ENCODE results near the gene CD8B2.

The CD8B2 gene

DNA sequence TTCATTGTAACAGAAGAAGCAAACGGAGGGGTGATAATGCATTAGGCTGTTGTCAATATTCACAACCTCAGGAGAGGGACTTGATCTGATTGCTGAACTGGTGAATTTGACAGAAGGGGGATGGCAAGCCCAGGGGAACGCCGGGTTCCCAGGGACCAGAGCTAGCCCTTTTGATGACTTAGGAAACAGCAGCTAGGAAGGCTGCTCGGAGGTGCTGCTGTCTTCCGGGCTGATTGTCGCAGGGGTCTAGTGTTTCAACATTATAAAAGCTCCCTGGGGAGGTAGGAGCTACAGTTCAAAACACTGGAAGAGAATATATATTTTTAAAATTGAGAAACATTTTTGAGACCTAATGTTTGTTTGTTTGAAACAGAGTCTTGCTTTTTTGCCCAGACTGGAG, 47.3 kb downstream of the CD8B2 start:
- Histone ChIP-seq H3K4me1 (ENCODE audit: control insufficient read depth, insufficient read depth, low read length) (peaks cover 4% of the 10 kb centered on the region; the same call in 1 of the 2 replicates), H3K27me3 (ENCODE audit: control insufficient read depth, insufficient read depth, low read length) (no peaks in the 10 kb centered on the region), H3K27ac (ENCODE audit: low read depth, low read length) (no peak overlapping the region), H3K9me3 (ENCODE audit: control insufficient read depth, insufficient read depth, low read depth, low read length) (no peaks in the 10 kb centered on the region), H3K36me3 (ENCODE audit: control insufficient read depth, insufficient read depth, low read length) (no peaks in the 10 kb centered on the region), H3K4me3 (ENCODE audit: low read depth, low read length) (no peak overlapping the region), H3K9ac (ENCODE audit: low read length) (no peak overlapping the region)

DNA sequence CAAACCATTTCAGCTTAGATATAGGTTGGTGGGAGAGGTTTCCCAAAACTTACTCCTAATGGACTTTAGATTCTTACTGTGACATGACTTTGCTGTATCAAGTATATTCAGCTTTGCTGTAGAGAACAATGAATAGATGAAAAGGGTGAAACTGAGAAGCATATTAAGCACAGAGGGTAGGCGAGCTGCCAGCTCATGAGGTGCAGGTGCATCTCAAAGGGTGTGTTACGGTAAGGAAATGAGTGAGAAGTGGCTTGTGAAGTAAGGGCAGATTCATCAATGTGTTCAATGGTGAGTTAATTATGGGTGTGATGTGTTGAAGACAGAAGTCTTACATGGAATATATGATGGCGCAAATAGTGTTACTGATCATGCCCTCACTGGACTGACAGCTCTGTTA, 49.3 kb downstream of the CD8B2 start:
- Histone ChIP-seq H3K9me3 (ENCODE audit: control insufficient read depth, insufficient read depth, low read depth, low read length) (no peaks in the 10 kb centered on the region), H3K27ac (ENCODE audit: low read depth, low read length) (no peak overlapping the region), H3K27me3 (ENCODE audit: control insufficient read depth, insufficient read depth, low read length) (no peaks in the 10 kb centered on the region), H3K4me1 (ENCODE audit: control insufficient read depth, insufficient read depth, low read length) (peaks cover 4% of the 10 kb centered on the region; the same call in 1 of the 2 replicates), H3K9ac (ENCODE audit: low read length) (no peak overlapping the region), H3K4me3 (ENCODE audit: low read depth, low read length) (no peak overlapping the region), H3K36me3 (ENCODE audit: control insufficient read depth, insufficient read depth, low read length) (no peaks in the 10 kb centered on the region)

DNA sequence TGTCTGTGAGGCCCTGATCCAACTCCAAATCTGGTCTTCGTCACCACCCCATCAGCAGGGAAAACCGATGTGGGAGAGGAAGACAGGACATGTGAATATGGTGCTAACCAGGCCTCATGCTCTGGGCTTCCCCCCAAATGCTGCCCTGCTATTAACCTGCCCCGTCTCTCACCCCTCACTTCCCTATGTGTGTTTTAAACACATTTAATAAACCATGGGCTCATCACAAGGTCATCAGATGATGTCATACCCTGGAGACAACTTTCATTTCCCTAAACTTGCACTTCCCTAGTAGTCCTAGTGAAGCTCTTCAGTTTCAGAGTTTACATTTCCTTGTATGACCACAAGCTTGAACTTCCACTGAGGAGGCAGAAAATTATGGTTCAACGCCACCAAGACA, 49.9 kb downstream of the CD8B2 start:
- H3K27me3 ChIP-seq (ENCODE audit: control insufficient read depth, insufficient read depth, low read length) = no peaks in the 10 kb centered on the region
- no peak overlapping the region for H3K27ac ChIP-seq (ENCODE audit: low read depth, low read length)
- H3K4me1 ChIP-seq (ENCODE audit: control insufficient read depth, insufficient read depth, low read length) = peaks cover 4% of the 10 kb centered on the region; the same call in 1 of the 2 replicates
- no peak overlapping the region for H3K4me3 ChIP-seq (ENCODE audit: low read depth, low read length)
- H3K36me3 ChIP-seq (ENCODE audit: control insufficient read depth, insufficient read depth, low read length) = no peaks in the 10 kb centered on the region
- no peaks in the 10 kb centered on the region for H3K9me3 ChIP-seq (ENCODE audit: control insufficient read depth, insufficient read depth, low read depth, low read length)
- no peak overlapping the region for H3K9ac ChIP-seq (ENCODE audit: low read length)

DNA sequence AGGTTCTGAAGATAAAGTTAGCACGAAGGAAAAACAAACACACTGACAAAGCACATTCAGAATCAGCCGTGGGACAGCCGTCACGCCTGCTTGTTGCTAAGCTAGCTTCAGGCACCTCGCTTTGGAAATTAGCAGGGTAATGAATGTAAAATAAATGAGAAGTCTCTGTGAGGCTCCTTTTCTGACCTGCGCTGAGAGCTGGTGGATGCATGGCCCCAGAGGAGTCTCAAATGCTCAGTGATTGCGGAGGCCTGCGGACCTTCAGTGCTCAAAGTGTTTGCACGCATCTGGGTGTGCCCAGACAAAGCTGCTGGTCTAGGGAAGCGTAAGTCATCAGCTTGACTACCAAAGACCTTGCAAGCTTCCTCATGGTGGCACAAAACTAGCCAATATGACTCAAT, 50.6 kb downstream of the CD8B2 start:
- H3K4me1 ChIP-seq (ENCODE audit: control insufficient read depth, insufficient read depth, low read length) = peaks cover 4% of the 10 kb centered on the region; the same call in 1 of the 2 replicates
- no peak overlapping the region for H3K27ac ChIP-seq (ENCODE audit: low read depth, low read length)
- no peaks in the 10 kb centered on the region for H3K36me3 ChIP-seq (ENCODE audit: control insufficient read depth, insufficient read depth, low read length)
- H3K9ac ChIP-seq (ENCODE audit: low read length) = no peak overlapping the region
- no peaks in the 10 kb centered on the region for H3K9me3 ChIP-seq (ENCODE audit: control insufficient read depth, insufficient read depth, low read depth, low read length)
- no peak overlapping the region for H3K4me3 ChIP-seq (ENCODE audit: low read depth, low read length)
- H3K27me3 ChIP-seq (ENCODE audit: control insufficient read depth, insufficient read depth, low read length) = no peaks in the 10 kb centered on the region

DNA sequence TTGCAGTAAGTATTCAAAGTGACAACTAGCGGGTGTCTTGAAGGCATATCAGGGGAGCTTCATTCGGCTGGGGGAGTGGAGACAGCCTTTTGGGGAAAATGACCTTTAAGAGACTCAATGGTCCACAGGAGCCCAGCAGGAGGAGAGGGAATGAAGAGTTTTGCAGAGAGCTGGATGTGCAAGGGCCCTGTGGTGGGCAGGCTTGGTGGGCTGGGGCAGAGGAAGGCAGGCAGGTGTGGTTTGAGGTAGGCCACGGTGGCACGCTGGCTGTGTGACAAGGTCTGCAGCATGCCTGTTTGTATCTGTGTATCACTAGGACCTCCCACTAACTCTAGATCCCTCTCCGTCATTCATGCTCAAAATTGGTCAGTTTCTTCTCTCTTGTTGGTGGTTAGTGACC, 53.7 kb downstream of the CD8B2 start:
- H3K4me3 ChIP-seq (ENCODE audit: low read depth, low read length) = no peak overlapping the region
- no peaks in the 10 kb centered on the region for H3K36me3 ChIP-seq (ENCODE audit: control insufficient read depth, insufficient read depth, low read length)
- no peak overlapping the region for H3K9ac ChIP-seq (ENCODE audit: low read length)
- no peaks in the 10 kb centered on the region for H3K4me1 ChIP-seq (ENCODE audit: control insufficient read depth, insufficient read depth, low read length)
- H3K27me3 ChIP-seq (ENCODE audit: control insufficient read depth, insufficient read depth, low read length) = no peaks in the 10 kb centered on the region; the same call in 1 of the 2 replicates
- H3K27ac ChIP-seq (ENCODE audit: low read depth, low read length) = no peak overlapping the region
- no peaks in the 10 kb centered on the region for H3K9me3 ChIP-seq (ENCODE audit: control insufficient read depth, insufficient read depth, low read depth, low read length)

DNA sequence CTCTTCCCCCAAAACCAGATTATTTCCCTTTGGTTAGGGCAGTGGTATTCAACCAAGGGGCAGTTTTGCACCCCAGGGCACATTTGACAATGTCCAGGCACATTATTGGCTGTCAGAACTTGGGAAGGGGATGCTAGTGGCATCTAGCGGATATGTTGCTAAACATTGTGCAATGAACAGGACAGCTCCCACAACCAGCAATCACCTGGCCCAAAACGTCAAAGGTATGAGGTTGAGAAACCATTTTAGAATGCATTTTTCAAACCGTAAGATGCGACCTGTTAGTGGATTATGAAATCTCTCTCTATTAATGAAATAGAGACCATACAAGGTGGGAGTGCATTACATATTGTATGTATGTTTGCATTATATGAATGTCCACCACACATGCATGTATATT, 54.2 kb downstream of the CD8B2 start:
- Histone ChIP-seq H3K36me3 (ENCODE audit: control insufficient read depth, insufficient read depth, low read length) (no peaks in the 10 kb centered on the region), H3K4me3 (ENCODE audit: low read depth, low read length) (no peak overlapping the region), H3K4me1 (ENCODE audit: control insufficient read depth, insufficient read depth, low read length) (no peaks in the 10 kb centered on the region), H3K27ac (ENCODE audit: low read depth, low read length) (no peak overlapping the region), H3K27me3 (ENCODE audit: control insufficient read depth, insufficient read depth, low read length) (no peaks in the 10 kb centered on the region; the same call in 1 of the 2 replicates), H3K9ac (ENCODE audit: low read length) (no peak overlapping the region), H3K9me3 (ENCODE audit: control insufficient read depth, insufficient read depth, low read depth, low read length) (no peaks in the 10 kb centered on the region)

DNA sequence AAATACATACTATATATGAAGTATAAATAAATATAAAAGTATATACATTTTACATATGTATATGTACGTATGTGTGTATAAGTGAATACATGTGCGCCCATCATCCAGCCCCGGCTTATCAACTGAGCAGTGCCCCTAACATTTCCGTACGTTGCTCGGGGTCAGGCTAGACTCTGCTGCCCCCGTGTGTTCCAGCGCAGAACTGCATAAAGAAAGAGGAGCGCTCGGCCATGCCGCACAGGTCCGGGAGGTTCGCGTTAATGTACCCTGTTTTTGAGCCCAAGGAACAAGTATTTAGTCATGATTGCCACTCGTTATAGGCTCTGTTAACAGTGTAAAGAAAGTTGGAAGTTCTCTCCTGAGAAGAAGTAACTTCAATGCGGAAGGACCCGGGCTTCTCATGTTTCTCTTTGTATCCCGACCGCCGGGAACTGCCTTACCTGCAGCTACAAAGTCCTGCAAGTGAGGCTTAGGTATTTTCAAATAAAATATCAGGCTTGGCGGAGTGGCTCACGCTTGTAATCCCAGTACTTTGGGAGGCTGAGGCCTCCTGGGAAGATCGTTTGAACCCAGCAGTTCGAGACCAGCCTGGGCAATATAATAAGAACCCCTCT, 55.7 kb downstream of the CD8B2 start:
- Histone ChIP-seq H3K4me3 (ENCODE audit: low read depth, low read length) (peak overlapping the region; percentile 40), H3K27ac (ENCODE audit: low read depth, low read length) (no peak overlapping the region), H3K4me1 (ENCODE audit: control insufficient read depth, insufficient read depth, low read length) (no peaks in the 10 kb centered on the region), H3K36me3 (ENCODE audit: control insufficient read depth, insufficient read depth, low read length) (no peaks in the 10 kb centered on the region), H3K9ac (ENCODE audit: low read length) (no peak overlapping the region), H3K9me3 (ENCODE audit: control insufficient read depth, insufficient read depth, low read depth, low read length) (no peaks in the 10 kb centered on the region), H3K27me3 (ENCODE audit: control insufficient read depth, insufficient read depth, low read length) (no peaks in the 10 kb centered on the region; the same call in 1 of the 2 replicates)

DNA sequence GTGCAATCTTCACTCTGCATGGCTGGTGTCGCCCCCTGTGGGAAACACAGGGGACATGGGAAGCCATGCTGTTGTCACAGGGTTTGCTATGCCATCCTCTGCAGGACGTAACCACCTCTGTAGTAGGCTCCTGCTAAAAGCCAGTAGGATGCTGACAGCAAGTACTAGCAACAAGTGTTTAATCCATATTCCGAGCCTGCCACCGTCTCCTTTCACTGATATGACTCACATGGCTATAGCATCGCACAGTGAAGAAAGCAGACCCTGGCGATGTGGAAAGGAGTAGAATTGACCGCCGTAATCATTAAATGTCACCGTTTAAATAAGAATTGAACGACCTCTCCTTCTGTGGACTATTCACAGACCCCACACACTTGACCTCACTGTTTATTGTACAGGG, 57.8 kb downstream of the CD8B2 start:
- no peaks in the 10 kb centered on the region for H3K36me3 ChIP-seq (ENCODE audit: control insufficient read depth, insufficient read depth, low read length)
- H3K9ac ChIP-seq (ENCODE audit: low read length) = no peak overlapping the region
- no peaks in the 10 kb centered on the region for H3K9me3 ChIP-seq (ENCODE audit: control insufficient read depth, insufficient read depth, low read depth, low read length)
- H3K4me1 ChIP-seq (ENCODE audit: control insufficient read depth, insufficient read depth, low read length) = no peaks in the 10 kb centered on the region
- no peaks in the 10 kb centered on the region; the same call in 1 of the 2 replicates for H3K27me3 ChIP-seq (ENCODE audit: control insufficient read depth, insufficient read depth, low read length)
- H3K27ac ChIP-seq (ENCODE audit: low read depth, low read length) = no peak overlapping the region
- H3K4me3 ChIP-seq (ENCODE audit: low read depth, low read length) = no peak overlapping the region

DNA sequence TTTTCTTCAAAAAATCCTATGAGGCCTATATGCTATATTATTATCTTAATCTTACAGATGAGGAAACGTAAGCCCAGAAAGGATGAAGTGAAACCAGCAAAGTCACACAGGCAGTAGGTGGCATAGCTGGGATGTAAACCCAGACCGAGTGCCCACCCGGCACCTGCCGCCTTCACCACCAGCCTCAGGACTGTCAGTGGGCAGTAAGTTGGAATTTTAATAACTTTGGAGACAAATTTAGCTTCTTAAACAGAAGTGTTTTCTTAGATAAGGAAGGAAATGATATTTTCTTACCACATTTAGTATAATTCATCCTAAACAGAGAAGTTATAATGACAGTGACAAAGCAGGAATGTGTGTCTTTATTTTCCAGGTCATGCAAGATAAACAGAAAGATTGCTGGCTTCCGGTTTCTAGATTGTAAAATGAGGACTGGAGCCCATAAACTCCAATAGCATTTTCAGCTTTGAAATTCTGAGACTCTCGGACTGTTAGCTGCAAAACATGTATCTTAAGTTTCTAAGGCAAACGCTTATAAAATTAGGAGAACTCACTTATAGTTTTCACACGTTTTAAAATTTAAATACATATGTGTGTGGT, 59.3 kb downstream of the CD8B2 start:
- no peaks in the 10 kb centered on the region; the same call in 1 of the 2 replicates for H3K27me3 ChIP-seq (ENCODE audit: control insufficient read depth, insufficient read depth, low read length)
- no peaks in the 10 kb centered on the region for H3K4me1 ChIP-seq (ENCODE audit: control insufficient read depth, insufficient read depth, low read length)
- H3K4me3 ChIP-seq (ENCODE audit: low read depth, low read length) = no peak overlapping the region
- no peak overlapping the region for H3K9ac ChIP-seq (ENCODE audit: low read length)
- no peaks in the 10 kb centered on the region for H3K9me3 ChIP-seq (ENCODE audit: control insufficient read depth, insufficient read depth, low read depth, low read length)
- no peaks in the 10 kb centered on the region for H3K36me3 ChIP-seq (ENCODE audit: control insufficient read depth, insufficient read depth, low read length)
- H3K27ac ChIP-seq (ENCODE audit: low read depth, low read length) = no peak overlapping the region

DNA sequence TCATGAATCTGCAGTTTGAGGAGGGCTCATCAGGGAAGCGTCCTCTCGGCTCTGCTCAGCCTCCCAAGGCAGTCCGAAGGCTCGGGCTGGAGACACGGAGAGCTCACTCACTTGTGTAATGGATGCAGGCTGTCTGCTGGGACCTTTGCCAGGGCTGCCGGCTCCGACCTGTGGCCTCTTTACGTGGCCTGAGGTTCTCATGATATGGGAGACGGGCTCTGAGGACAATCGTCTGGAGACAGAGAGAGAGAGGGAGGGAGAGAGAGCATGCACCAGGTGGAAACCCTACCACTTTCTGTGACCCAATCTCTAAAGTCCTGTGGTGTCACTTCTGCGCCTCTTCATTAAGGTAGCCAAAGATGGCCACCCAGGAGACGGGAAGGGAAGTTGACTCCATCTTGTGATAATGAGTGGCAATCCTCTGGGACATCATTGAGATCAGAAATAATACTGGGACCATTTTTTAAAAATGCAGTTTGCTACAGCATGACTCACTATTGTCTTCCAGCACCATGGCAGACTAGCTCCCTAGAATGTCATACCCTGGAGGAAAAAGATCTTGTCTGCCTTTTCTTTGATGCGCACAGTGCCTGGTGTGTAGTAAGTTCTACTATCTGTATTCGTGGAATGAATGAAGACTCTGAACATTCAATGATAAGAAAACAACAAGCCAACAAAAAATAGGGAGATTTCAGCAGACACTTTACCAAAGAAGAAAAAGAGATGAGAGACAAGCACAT, 60.2 kb downstream of the CD8B2 start:
- no peak overlapping the region for H3K9ac ChIP-seq (ENCODE audit: low read length)
- H3K27me3 ChIP-seq (ENCODE audit: control insufficient read depth, insufficient read depth, low read length) = no peaks in the 10 kb centered on the region; the same call in 1 of the 2 replicates
- no peak overlapping the region for H3K4me3 ChIP-seq (ENCODE audit: low read depth, low read length)
- no peaks in the 10 kb centered on the region for H3K4me1 ChIP-seq (ENCODE audit: control insufficient read depth, insufficient read depth, low read length)
- no peak overlapping the region for H3K27ac ChIP-seq (ENCODE audit: low read depth, low read length)
- H3K9me3 ChIP-seq (ENCODE audit: control insufficient read depth, insufficient read depth, low read depth, low read length) = no peaks in the 10 kb centered on the region
- H3K36me3 ChIP-seq (ENCODE audit: control insufficient read depth, insufficient read depth, low read length) = no peaks in the 10 kb centered on the region
